HL-60/S4 treated with phorbol 12-myristate 13-acetate at 8.2 ng/mL for 4 days and 3 days (cell line): ENCODE results near the gene FAR1.
"Not testable (repeated sequence)": the region's sequence is repeated elsewhere in the genome, so short reads cannot be mapped to it uniquely, and the experiment has no call there.

Source experiments
- in situ Hi-C: fragments of 300-500 bp; cut with MboI; formaldehyde crosslinking; loops from 2 replicates; pipeline ENCODE4 v1.15.0; 2022; ENCODE audit warnings: low sequenced_read_pairs

Gene FAR1

GRCh38 chr11:13702071-13702470 lies 33.6 kb downstream of the FAR1 start:
- in situ Hi-C loops = no loop called here

- in situ Hi-C loops = no loop called here
Measured at GRCh38 chr11:13705710-13706109, 37.2 kb downstream of the FAR1 start.

- in situ Hi-C loops = no loop called here
Measured at GRCh38 chr11:13713982-13714381, 45.5 kb downstream of the FAR1 start.

- in situ Hi-C loops = no loop called here
Measured at GRCh38 chr11:13717331-13717730, 48.9 kb downstream of the FAR1 start.

GRCh38 chr11:13718394-13718793 lies 49.9 kb downstream of the FAR1 start:
- in situ Hi-C loops = no loop called here

- in situ Hi-C loops = no loop called here
Measured at GRCh38 chr11:13720940-13721339, 52.5 kb downstream of the FAR1 start.

- in situ Hi-C loops = no loop called here
Measured at GRCh38 chr11:13721760-13722159, 53.3 kb downstream of the FAR1 start.

- in situ Hi-C loops = no loop called here
Measured at GRCh38 chr11:13726456-13726855, 58.0 kb downstream of the FAR1 start.

- in situ Hi-C loops = no loop called here
Measured at GRCh38 chr11:13728076-13728475, 59.6 kb downstream of the FAR1 start.

GRCh38 chr11:13734530-13734929 lies 66.1 kb downstream of the FAR1 start:
- in situ Hi-C loops = no loop called here

- in situ Hi-C loops = no loop called here
Measured at GRCh38 chr11:13745165-13745564, 76.7 kb downstream of the FAR1 start.

- in situ Hi-C loops = not testable (repeated sequence)
Measured at GRCh38 chr11:13753316-13753715, 84.8 kb downstream of the FAR1 start.

- in situ Hi-C loops = no loop called here
Measured at GRCh38 chr11:13759050-13759449, 90.6 kb downstream of the FAR1 start.

GRCh38 chr11:13760115-13760514 lies 91.6 kb downstream of the FAR1 start:
- in situ Hi-C loops = no loop called here

- in situ Hi-C loops = no loop called here
Measured at GRCh38 chr11:13761250-13761649, 92.8 kb downstream of the FAR1 start.

- in situ Hi-C loops = no loop called here
Measured at GRCh38 chr11:13761716-13762115, 93.2 kb downstream of the FAR1 start.

GRCh38 chr11:13762718-13763117 lies 94.2 kb downstream of the FAR1 start:
- in situ Hi-C loops = no loop called here

GRCh38 chr11:13763341-13763740 lies 94.9 kb downstream of the FAR1 start:
- in situ Hi-C loops = no loop called here

GRCh38 chr11:13765886-13766285 lies 97.4 kb downstream of the FAR1 start:
- in situ Hi-C loops = no loop called here

- in situ Hi-C loops = no loop called here
Measured at GRCh38 chr11:13767471-13767870, 99.0 kb downstream of the FAR1 start.

- in situ Hi-C loops = no loop called here
Measured at GRCh38 chr11:13769188-13769587, 100.7 kb downstream of the FAR1 start.

GRCh38 chr11:13771151-13771550 lies 102.7 kb downstream of the FAR1 start:
- in situ Hi-C loops = no loop called here

GRCh38 chr11:13772223-13773046 lies 104.0 kb downstream of the FAR1 start:
- in situ Hi-C loops = no loop called here
